SU-DHL-6 (cell line): ENCODE data around the gene KCNS1.

Experiments used
- H2AFZ ChIP-seq: fragments of 200-600 bp; sonication (generic); 2 replicates; pipeline ENCODE4 v1.6.1; 2014; ENCODE audit warnings: low read depth, mild to moderate bottlenecking, moderate library complexity, mixed read lengths, antibody characterized with exemption, low read length; ENCODE audit not compliant: severe bottlenecking
- H3F3A ChIP-seq: fragments of 200-600 bp; shearing (Covaris generic); 2 replicates; pipeline ENCODE4 v1.6.0; 2016; ENCODE audit warnings: antibody characterized with exemption, mild to moderate bottlenecking; ENCODE audit not compliant: insufficient read depth
- H3K27ac ChIP-seq: fragments of 200-600 bp; sonication (generic); 2 replicates; pipeline ENCODE4 v1.5.1; 2016; ENCODE audit warnings: low read depth, mild to moderate bottlenecking, low read length, moderate library complexity, mixed read lengths
- H3K27me3 ChIP-seq: fragments of 200-600 bp; sonication (generic), shearing (Covaris generic); 2 replicates; pipeline ENCODE4 v1.6.0; 2014; ENCODE audit warnings: mild to moderate bottlenecking, low read length
- H3K36me3 ChIP-seq: fragments of 200-600 bp; sonication (generic); 2 replicates; pipeline ENCODE4 v1.6.1; 2014; ENCODE audit warnings: mild to moderate bottlenecking, low read length, mixed read lengths
- H3K4me2 ChIP-seq: fragments of 300-600, 200-600 bp; shearing (Covaris generic), sonication (generic); 2 replicates; pipeline ENCODE4 v1.6.0; 2014; ENCODE audit warnings: low read length, low read depth, mild to moderate bottlenecking; ENCODE audit not compliant: poor library complexity, severe bottlenecking
- H3K4me3 ChIP-seq: fragments of 200-600 bp; sonication (generic); 2 replicates; pipeline ENCODE4 v1.5.1; 2014; ENCODE audit warnings: antibody characterized with exemption, low read length, mild to moderate bottlenecking, mixed read lengths; ENCODE audit not compliant: insufficient read depth, poor library complexity, severe bottlenecking
- H3K79me2 ChIP-seq: fragments of 200-600 bp; sonication (generic); 2 replicates; pipeline ENCODE4 v1.6.1; 2014; ENCODE audit warnings: mild to moderate bottlenecking, low read length, moderate library complexity; ENCODE audit not compliant: insufficient read depth
- H3K9ac ChIP-seq: fragments of 200-600 bp; sonication (generic); 2 replicates; pipeline ENCODE4 v1.7.0; 2014; ENCODE audit warnings: mild to moderate bottlenecking, low read length
- H3K9me2 ChIP-seq: fragments of 200-600 bp; sonication (generic); replicated peaks from 2 replicates; pipeline ENCODE4 v1.6.1; 2014; ENCODE audit warnings: low read length; ENCODE audit not compliant: insufficient read depth
- H3K9me3 ChIP-seq: fragments of 200-600 bp; sonication (generic); 2 replicates; pipeline ENCODE4 v1.6.1; 2014; ENCODE audit warnings: low read length, mixed read lengths; ENCODE audit not compliant: insufficient read depth
- H4K20me1 ChIP-seq: fragments of 200-600 bp; sonication (generic); 2 replicates; pipeline ENCODE4 v1.6.1; 2014; ENCODE audit warnings: low read depth, mild to moderate bottlenecking, antibody characterized with exemption, low read length, moderate library complexity, mixed read lengths
- CTCF ChIP-seq: fragments of 200-600 bp; sonication (generic); IDR thresholded peaks from one replicate; pipeline ENCODE4 v1.5.1; 2017; ENCODE audit warnings: antibody characterized with exemption, mild to moderate bottlenecking, low read length, moderate library complexity; ENCODE audit not compliant: insufficient read depth, poor library complexity, severe bottlenecking
- EZH2phosphoT487 ChIP-seq: fragments of 200-600 bp; sonication (generic), shearing (Covaris generic); conservative IDR thresholded peaks from 2 replicates; pipeline ENCODE4 v1.6.1; 2018; ENCODE audit warnings: mild to moderate bottlenecking, antibody characterized with exemption, low read length, moderate library complexity, mixed read lengths

The KCNS1 gene

GRCh38 chr20:45114465-45115385 lies 13.8 kb upstream of the KCNS1 start, which contains the start of gene WFDC5:
WFDC5 (minus strand) TSS chr20:45115174; CDS start chr20:45115083, 91 bp downstream.
- no peak within 1 kb of the TSS for H3K9ac ChIP-seq
- no peak within 1 kb of the TSS for H3K4me2 ChIP-seq
- no peak within 1 kb of the TSS for H3K4me3 ChIP-seq
- no peaks in the 10 kb centered on the region for H3K9me3 ChIP-seq
- H3K27ac ChIP-seq = no peak within 1 kb of the TSS
- H3K79me2 ChIP-seq = no peaks in the 10 kb centered on the region
- TF ChIP-seq EZH2phosphoT487 = no peak
- no peak for TF ChIP-seq CTCF
- H4K20me1 ChIP-seq = no peaks in the 10 kb centered on the region
- H3K9me2 ChIP-seq = no peaks in the 10 kb centered on the region
- H2AFZ ChIP-seq = no peak within 1 kb of the TSS
- no peaks in the 10 kb centered on the region for H3K27me3 ChIP-seq
- no peaks in the 10 kb centered on the region for H3K36me3 ChIP-seq
- H3F3A ChIP-seq = no peaks in the 10 kb centered on the region

GRCh38 chr20:45113865-45114264 lies 12.9 kb upstream of the KCNS1 start:
- Histone ChIP-seq H3K4me3 (no peak overlapping the region), H3K9me2 (no peaks in the 10 kb centered on the region), H3F3A (no peaks in the 10 kb centered on the region), H3K27ac (no peak overlapping the region), H3K27me3 (no peaks in the 10 kb centered on the region), H2AFZ (no peak overlapping the region), H3K36me3 (no peaks in the 10 kb centered on the region), H4K20me1 (no peaks in the 10 kb centered on the region), H3K4me2 (no peak overlapping the region), H3K79me2 (no peaks in the 10 kb centered on the region), H3K9me3 (no peaks in the 10 kb centered on the region), H3K9ac (no peak overlapping the region)
- TF ChIP-seq EZH2phosphoT487 = no peak
- no peak for TF ChIP-seq CTCF

GRCh38 chr20:45112754-45113153 lies 11.8 kb upstream of the KCNS1 start:
- no peak overlapping the region for H3K9ac ChIP-seq
- H4K20me1 ChIP-seq = no peaks in the 10 kb centered on the region
- no peak overlapping the region for H3K4me2 ChIP-seq
- no peaks in the 10 kb centered on the region for H3F3A ChIP-seq
- no peak overlapping the region for H3K4me3 ChIP-seq
- H3K27me3 ChIP-seq = no peaks in the 10 kb centered on the region
- no peaks in the 10 kb centered on the region for H3K9me2 ChIP-seq
- H3K9me3 ChIP-seq = no peaks in the 10 kb centered on the region
- TF ChIP-seq EZH2phosphoT487 (no peak), CTCF (no peak)
- H3K79me2 ChIP-seq = no peaks in the 10 kb centered on the region
- H2AFZ ChIP-seq = no peak overlapping the region
- no peaks in the 10 kb centered on the region for H3K36me3 ChIP-seq
- H3K27ac ChIP-seq = no peak overlapping the region
